Measurements from ENCODE around the gene CST3. TPM values are rescaled to one million over a fixed set of nuclear protein-coding genes. Genes with fewer than 3 reads are reported as not detected.

The CST3 gene
- total RNA-seq, 6 donors from 2014 or later = 201 to 1,402 (median 970) TPM

- 93 to 94% methylated on average over 9 of the region's 9 CpGs for WGBS, 2 donors
- H3K36me3 ChIP-seq = peaks cover 0 to 33% (median 25%) of the 10 kb centered on the region in 4 donors
- ATAC-seq (ENCODE audit: low FRiP score in 2 of 2) (no peak), DNase-seq (no peak)
- H3K4me3 ChIP-seq = no peak overlapping the region
- no peaks in the 10 kb centered on the region for H3K27me3 ChIP-seq
- no peak overlapping the region for H3K27ac ChIP-seq
- H3K4me1 ChIP-seq = peaks cover 13 to 21% (median 15%) of the 10 kb centered on the region in 4 donors
- no peaks in the 10 kb centered on the region for H3K9me3 ChIP-seq
- TF ChIP-seq POLR2AphosphoS5 (IDR thresholded peaks at IDR 0.05) = no peak
- no peak for TF ChIP-seq EP300 (IDR thresholded peaks at IDR 0.05)
- no peak for TF ChIP-seq POLR2A (IDR thresholded peaks at IDR 0.05)
- TF ChIP-seq CTCF (IDR thresholded peaks at IDR 0.05) = no peak
Observed at GRCh38 chr20:23631226-23631822, 6.4 kb downstream of the CST3 start.

- no peak for ATAC-seq (ENCODE audit: low FRiP score in 2 of 2)
Observed at GRCh38 chr20:23630392-23630849, 7.3 kb downstream of the CST3 start.

GRCh38 chr20:23629542-23630391 is 8.0 kb downstream of the CST3 start:
- ATAC-seq (ENCODE audit: low FRiP score in 2 of 2) (peak in 1 of 2 donors; percentile 32), DNase-seq (no peak)
- Histone ChIP-seq H3K4me3 (no peak overlapping the region), H3K9me3 (no peaks in the 10 kb centered on the region), H3K27me3 (no peaks in the 10 kb centered on the region), H3K36me3 (peaks cover 0 to 30% (median 23%) of the 10 kb centered on the region in 4 donors), H3K4me1 (peaks cover 0 to 7% (median 3%) of the 10 kb centered on the region in 4 donors), H3K27ac (no peak overlapping the region)
- TF ChIP-seq EP300 (IDR thresholded peaks at IDR 0.05) (no peak), POLR2AphosphoS5 (IDR thresholded peaks at IDR 0.05) (no peak), POLR2A (IDR thresholded peaks at IDR 0.05) (no peak), CTCF (IDR thresholded peaks at IDR 0.05) (no peak)
- 68 to 78% methylated on average over 12 of the region's 12 CpGs for WGBS, 2 donors

More at GRCh38 chr20:23630392-23630849, 7.3 kb downstream of the CST3 start:
- Histone ChIP-seq H3K36me3 (peaks cover 0 to 33% (median 25%) of the 10 kb centered on the region in 4 donors), H3K27ac (no peak overlapping the region), H3K9me3 (no peaks in the 10 kb centered on the region), H3K27me3 (no peaks in the 10 kb centered on the region), H3K4me3 (no peak overlapping the region), H3K4me1 (peaks cover 6 to 14% (median 9%) of the 10 kb centered on the region in 4 donors)
- no peak for DNase-seq
- TF ChIP-seq CTCF (IDR thresholded peaks at IDR 0.05) (no peak), POLR2AphosphoS5 (IDR thresholded peaks at IDR 0.05) (no peak), POLR2A (IDR thresholded peaks at IDR 0.05) (no peak), EP300 (IDR thresholded peaks at IDR 0.05) (no peak)
- WGBS, 2 donors = 89 to 94% methylated on average over 4 of the region's 4 CpGs

- Histone ChIP-seq H3K36me3 (peaks cover 0 to 23% (median 20%) of the 10 kb centered on the region in 4 donors), H3K9me3 (no peaks in the 10 kb centered on the region), H3K27ac (no peak overlapping the region), H3K27me3 (no peaks in the 10 kb centered on the region), H3K4me3 (no peak overlapping the region), H3K4me1 (peaks cover 0 to 6% (median 2%) of the 10 kb centered on the region in 4 donors)
- WGBS, 2 donors = 50 to 64% methylated on average over 7 of the region's 7 CpGs
- DNase-seq (peak in 1 of 2 donors; percentile 54), ATAC-seq (ENCODE audit: low FRiP score in 2 of 2) (peak in 1 of 2 donors; percentile 59)
- TF ChIP-seq EP300 (IDR thresholded peaks at IDR 0.05) (no peak), POLR2AphosphoS5 (IDR thresholded peaks at IDR 0.05) (no peak), POLR2A (IDR thresholded peaks at IDR 0.05) (no peak), CTCF (IDR thresholded peaks at IDR 0.05) (no peak)
Observed at GRCh38 chr20:23629017-23629541, 8.7 kb downstream of the CST3 start.
